CD4-positive, alpha-beta T cell treated with Interleukin-1 beta for 1 hour (primary cell): ENCODE measurements around the gene MAN2C1.
"Not testable (repeated sequence)": the region's sequence is repeated elsewhere in the genome, so short reads cannot be mapped to it uniquely, and the experiment has no call there.

ENCODE experiments used
- DNase-seq, 2 donors: peaks; one replicate each; pipeline ENCODE4 v3.0.0-alpha.2; 2020 to 2022

MAN2C1 gene

DNA sequence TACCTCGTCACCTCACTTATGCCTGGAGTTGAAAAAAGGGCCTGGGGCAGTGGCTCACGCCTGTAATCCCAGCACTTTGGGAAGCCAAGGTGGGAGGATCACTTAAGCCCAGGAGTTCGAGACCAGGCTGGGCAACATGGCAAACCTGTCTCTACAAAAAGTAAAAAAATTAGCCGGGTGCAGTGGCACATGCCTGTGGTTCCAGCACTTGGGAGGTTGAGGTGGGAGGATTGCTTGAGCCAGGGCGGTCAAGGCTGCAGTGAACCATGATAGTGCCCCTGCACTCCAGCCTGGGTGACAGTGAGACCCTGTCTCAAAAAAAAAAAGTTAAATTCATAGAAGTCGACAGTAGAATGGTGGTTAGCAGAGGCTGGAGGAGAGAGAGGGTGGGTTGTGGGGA lies 26.2 kb downstream of the MAN2C1 start:
- DNase-seq: no peak

DNA sequence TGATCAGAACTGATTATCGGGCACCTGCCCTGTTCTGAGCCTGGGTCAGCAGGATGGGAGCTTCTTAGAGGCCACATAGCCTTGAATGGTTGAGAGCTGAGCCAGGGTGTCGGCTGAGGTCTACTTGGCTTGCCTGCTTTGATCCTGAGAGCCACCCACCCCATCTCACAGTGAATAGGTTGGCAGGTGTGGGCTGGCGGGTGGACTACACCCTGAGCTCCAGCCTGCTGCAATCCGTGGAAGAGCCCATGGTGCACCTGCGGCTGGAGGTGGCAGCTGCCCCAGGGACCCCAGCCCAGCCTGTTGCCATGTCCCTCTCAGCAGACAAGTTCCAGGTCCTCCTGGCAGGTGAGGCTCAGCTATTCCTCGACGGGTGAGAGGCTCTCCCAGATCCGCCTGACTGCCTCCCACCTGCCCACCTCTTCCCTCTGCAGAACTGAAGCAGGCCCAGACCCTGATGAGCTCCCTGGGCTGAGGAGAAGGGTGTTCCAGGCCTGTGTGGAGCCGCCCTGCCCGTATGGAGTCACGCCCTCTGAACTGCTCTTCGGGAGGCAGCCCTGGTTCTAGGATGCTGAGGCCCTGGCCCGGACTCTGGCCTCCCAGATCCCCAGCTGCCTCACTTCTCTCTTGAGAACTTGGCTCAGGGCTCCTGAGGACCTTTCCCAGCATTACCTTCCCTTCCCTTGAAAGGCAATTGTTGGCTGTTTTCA lies 28.7 kb downstream of the MAN2C1 start:
- no peak for DNase-seq

GRCh38 chr15:75338661-75339240 lies 29.7 kb downstream of the MAN2C1 start:
- no peak for DNase-seq

DNA sequence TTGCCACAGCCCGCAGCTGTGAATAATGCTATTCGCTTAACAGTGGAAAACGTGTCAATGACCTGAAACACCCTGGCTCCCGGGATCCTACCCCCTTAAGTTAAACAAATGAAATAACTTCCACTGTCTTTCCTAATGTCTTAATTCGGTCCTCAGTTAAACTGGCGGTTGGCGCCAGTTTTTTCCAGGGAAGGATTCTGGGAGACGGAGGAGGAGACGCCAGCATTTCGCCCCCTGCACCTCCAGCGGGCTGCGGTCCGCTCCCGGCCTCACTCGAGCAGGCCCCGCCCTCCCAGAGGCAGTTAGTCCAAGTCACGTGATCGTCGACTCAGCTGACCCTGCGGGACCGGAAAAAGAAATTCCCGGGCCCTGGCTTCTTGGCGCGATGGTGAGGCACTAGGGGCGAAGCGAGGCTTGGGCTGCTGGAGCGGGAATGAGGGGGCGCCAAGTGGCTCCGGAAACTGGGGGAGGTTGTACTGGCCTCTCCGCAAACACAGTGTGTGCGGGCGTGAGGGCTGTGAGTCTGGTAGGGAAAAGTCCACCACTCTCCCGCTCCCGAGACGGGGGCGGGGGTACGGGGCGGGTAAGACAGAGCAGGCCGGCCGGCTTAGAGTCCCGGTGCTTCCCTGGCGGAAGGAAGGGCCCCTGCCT lies 32.6 kb downstream of the MAN2C1 start, which contains the start of gene COMMD4:
TSS of gene COMMD4 (plus strand) at position 359 of the 651 bp plus-strand sequence. CDS start at position 386, 27 bp downstream.
- DNase-seq: peak; percentile 69 to 74

GRCh38 chr15:75335313-75335704 lies 33.1 kb downstream of the MAN2C1 start:
- DNase-seq: no peak

DNA sequence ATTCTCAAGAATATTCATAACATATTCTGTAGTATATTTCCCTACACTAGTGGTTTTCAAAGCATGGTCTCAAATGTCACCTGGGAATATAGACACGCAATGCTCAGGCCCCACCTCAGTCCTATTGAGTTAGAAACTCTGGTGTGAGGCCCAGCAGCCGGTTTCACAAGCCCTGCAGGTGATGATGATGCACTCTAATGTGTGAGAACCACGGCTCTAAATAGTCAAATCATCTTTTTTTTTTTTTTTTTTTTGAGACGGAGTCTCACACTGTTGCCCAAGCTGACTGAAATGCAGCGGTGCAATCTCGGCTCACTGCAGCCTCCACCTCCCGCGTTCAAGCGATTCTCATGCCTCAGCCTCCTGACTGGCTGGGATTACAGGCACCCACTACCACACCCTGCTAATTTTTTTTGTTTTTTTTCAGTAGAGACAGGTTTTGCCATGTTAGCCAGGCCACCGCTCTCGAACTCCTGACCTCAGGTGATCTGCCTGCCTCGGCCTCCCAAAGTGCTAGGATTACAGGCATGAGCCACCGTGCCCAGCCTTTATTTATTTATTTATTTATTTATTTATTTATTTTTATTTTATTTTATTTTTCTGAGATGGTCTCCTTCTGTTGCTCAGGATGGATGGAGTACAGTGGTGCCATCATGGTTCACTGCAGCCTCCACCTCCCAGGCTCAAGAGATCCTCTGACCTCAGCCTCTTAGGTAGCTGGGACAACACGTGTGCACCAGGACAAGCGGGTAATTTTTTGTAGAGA lies 34.6 kb downstream of the MAN2C1 start:
- not testable (repeated sequence) for DNase-seq

GRCh38 chr15:75332093-75332492 lies 36.3 kb downstream of the MAN2C1 start:
- DNase-seq: not testable (repeated sequence)

- DNase-seq: no peak
Observed at GRCh38 chr15:75329571-75329970, 38.8 kb downstream of the MAN2C1 start.

- DNase-seq: no peak
Observed at GRCh38 chr15:75328493-75329314, 39.7 kb downstream of the MAN2C1 start.

GRCh38 chr15:75327491-75327890 lies 40.9 kb downstream of the MAN2C1 start:
- DNase-seq: no peak

DNA sequence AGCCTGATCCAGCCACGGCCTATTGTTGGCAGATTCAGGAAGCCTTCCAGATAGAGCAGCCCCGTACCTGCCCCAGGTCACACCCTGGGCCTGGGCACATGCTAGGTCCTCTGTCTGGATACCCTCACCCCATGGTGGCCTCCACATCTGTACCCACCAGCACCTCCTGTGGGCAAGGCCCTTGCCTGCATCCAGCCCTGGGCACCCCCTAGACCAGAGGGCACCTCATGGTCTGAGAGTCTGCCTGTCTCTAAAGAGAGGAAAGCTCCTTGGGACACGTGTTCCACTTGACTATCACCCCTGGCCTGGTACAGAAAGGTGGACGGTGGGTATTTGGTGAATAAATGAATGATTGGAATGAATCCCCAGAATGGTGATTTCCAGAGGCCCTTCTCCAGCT lies 41.4 kb downstream of the MAN2C1 start:
- no peak for DNase-seq

DNA sequence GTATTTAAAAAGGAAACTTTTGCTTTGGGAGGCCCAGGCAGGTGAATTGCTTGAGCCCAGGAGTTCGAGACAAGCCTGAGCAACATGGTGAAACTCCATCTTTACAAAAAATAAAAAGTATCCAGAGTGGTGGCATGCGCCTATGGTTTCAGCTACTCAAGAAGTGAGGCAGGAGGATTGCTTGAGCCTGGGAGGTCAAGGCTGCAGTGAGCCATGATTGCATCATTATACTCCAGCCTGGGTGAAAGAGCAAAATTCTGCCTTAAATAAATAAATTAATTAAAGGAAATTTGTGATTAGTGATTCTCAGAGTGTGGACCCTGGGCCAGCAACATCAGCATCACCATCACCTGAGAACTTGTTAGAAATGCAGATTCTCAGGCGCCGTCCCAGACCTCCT lies 42.5 kb downstream of the MAN2C1 start:
- DNase-seq: no peak

DNA sequence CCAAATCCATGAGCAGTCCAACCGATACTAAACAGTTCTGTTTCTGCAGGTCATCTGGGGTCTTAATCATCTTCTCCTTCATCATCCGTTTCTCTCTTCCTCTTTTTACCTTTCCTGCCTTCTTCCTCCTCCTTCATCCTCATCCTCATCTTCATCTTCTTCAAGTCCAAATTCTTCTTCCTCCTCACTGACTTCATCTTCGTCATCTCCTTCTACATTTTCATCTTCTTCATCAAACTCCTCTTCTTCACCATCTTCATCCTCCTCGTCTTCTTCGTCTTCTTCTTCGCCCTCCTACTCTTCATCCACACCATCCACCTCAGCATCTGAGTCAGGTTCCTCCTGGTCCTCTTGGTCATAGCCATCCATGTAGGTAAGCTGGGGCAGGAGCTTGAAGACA lies 46.7 kb downstream of the MAN2C1 start:
- no peak for DNase-seq

DNA sequence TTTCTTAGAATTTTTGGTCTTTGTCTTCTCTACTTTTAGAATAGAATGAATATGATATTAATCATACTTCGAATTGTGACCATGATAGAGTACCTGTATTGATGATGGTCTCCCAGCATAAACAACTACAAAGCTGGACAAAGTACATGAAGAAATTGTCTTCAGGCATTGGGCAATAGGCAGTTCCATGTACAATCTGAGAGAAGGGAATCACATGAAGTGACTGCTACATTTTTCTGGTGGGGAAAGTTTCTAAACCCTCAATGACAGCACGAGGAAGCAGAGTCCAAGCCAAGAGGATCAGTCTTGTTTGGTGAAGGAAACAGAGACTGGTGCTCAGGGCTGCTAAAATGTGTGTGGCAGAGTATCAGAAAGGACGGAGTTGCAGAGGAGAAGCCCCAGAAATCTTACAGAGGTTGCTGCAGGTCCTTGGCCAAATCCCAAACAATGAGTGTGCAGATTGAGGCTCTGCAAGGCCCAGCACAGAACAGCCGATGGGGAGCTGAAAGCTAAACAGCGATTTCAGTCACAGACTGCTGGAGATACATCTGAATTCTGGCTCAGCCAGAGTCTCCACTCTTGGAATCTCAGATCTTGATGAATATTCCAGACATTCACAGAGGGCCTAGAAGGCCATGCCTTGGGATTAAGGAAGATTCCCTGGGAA lies 49.0 kb downstream of the MAN2C1 start:
- not testable (repeated sequence) for DNase-seq

DNA sequence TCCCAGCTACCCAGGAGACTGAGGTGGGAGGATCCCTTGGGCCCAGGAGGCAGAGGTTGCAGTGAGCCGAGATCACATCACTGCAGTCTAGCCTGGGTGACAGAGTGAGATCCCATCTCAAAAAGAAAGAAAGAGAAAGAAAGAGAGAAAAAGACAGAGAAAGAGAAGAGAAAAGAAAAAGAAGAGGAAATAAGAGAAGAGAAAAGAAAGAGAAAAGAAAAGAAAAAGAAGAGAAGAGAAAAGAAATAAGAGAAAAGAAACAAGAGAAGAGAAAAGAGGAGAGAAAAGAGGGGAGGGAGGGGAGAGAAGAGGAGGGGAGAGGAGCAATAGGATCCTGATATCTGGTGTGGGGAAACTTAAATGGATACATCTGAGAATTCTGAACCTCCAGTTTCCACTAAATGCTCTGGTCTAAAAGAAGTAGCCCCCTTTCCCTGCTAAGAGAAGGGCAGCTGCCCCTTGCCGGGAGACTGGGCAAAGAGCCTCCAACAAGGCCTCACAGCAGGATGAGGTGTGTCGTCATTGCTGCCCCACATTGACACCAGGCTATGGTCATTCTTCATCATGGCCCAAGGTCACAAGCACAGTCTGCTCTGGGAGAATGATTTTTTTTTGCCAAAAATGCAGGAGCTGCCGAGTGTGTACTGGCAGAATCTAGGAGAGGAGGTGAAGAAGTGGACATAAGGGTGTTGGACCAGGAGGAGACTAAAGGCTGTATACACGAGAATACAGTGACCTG lies 53.7 kb downstream of the MAN2C1 start:
- no peak for DNase-seq

GRCh38 chr15:75313116-75313845 lies 55.1 kb downstream of the MAN2C1 start:
- no peak for DNase-seq

- DNase-seq: not testable (repeated sequence)
Observed at GRCh38 chr15:75312548-75312947, 55.9 kb downstream of the MAN2C1 start.

DNA sequence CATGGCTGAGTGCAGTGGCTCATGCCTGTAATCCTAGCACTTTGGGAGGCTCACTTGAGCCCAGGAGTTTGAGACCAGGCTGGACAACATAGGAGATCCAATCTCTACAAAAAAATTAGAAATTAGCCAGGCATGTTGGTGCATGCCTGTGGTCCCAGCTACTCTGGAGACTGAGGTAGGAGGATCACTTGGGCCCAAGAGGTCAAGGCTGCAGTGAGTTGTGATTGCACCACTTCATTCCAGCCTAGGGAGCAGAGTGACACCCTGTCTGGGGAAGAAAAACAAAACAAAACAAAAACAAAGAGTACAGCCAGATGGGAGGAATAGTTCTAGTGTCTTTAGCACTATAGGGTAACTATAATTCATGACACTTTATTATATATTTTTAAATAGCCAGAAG lies 58.7 kb downstream of the MAN2C1 start:
- no peak for DNase-seq

DNA sequence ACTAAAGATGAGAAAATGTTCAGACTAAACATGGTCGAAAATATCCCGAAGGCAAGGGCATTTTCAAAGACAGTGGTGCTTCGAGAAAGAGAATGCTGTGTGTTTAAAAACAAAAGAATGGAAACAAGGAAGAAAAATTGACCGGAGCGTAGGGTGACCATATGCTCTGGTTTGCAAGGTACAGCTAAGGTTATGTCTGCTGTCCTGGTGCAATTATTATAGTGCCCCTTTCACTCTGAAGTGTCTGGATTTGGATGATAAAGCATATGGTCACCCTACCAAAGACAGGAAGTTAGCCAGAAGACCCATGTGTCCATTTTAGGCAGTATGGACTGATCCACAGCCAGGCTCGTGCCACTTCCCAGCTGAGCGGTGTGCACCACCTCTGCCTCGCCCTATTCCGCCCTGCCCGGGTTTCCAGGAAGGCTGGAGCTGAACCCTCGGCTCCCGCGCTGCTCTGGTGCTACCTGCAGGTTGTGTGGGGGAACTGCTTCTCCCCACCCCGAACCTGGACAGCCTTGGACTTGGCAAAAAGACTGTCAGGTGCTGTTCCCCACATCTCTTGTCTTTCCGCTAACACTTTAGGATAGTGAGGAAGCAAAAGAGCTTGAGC lies 60.5 kb downstream of the MAN2C1 start:
- no peak for DNase-seq

DNA sequence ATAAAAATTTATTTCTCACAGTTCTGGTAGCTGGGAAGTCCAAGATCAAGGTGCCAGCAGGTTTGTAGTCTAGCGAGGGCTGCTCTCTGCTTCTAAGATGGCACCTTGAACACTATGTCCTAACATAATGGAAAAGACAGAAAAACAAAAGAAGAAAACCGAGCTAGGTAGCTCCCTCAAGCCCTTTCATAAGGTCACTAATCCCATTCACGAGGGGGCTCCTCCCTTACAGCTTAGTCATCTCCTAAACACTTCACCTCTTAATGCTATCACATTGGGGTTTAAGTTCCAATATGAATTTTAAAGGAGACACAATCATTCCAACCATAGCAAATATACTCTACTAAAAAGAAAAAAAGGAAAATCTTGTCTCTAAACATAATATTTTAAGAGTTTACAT lies 62.2 kb downstream of the MAN2C1 start:
- no peak for DNase-seq
